ENCODE results near the gene DBP. TPM values are rescaled to one million over a fixed set of nuclear protein-coding genes. Genes with fewer than 3 reads are reported as not detected.

The DBP gene
- total RNA-seq, 4 donors from 2014 or later: 8.7 to 13.8 (median 11.6) TPM

- Histone ChIP-seq H3K27ac (peak overlapping the region; percentile 90 to 94 (median 92)), H3K36me3 (no peaks in the 10 kb centered on the region), H3K4me3 (peak overlapping the region in 2 of 4 donors; percentile 16 to 17), H3K27me3 (no peaks in the 10 kb centered on the region), H3K4me1 (peaks cover 41 to 83% (median 71%) of the 10 kb centered on the region in 4 donors), H3K9me3 (no peaks in the 10 kb centered on the region)
- intact Hi-C loops (cut with DNase I; ENCODE audit: low total_unique reads): no loop called here
- 59% methylated on average over 3 of the region's 3 CpGs; no CpG with 5 or more reads in 1 of the 2 donors for WGBS, 2 donors (ENCODE audit: low coverage in 1 of 2)
- DNase-seq: no peak
- in situ Hi-C loops (cut with MboI; ENCODE audit: low pct_ligation_motif_present in 1 of 4, low pct_unique_long_range_greater_than_20kb in 1 of 4, low sequenced_read_pairs in 3 of 4): no loop called here
- TF ChIP-seq CTCF (IDR thresholded peaks at IDR 0.05) (no peak), POLR2A (IDR thresholded peaks at IDR 0.05) (no peak), POLR2AphosphoS5 (IDR thresholded peaks at IDR 0.05) (no peak), EP300 (IDR thresholded peaks at IDR 0.05; ENCODE audit: low read depth) (no peak)
These were observed 6.0 kb downstream of the DBP start for GRCh38 chr19:48631225-48631624.

GRCh38 chr19:48630296-48631063, 6.7 kb downstream of the DBP start:
- Histone ChIP-seq H3K27ac (peak overlapping the region; percentile 90 to 94 (median 92)), H3K9me3 (no peaks in the 10 kb centered on the region), H3K4me3 (peak overlapping the region in 2 of 4 donors; percentile 16 to 17), H3K4me1 (peaks cover 41 to 86% (median 72%) of the 10 kb centered on the region in 4 donors), H3K27me3 (no peaks in the 10 kb centered on the region), H3K36me3 (no peaks in the 10 kb centered on the region)
- intact Hi-C loops (cut with DNase I; ENCODE audit: low total_unique reads): no loop called here
- WGBS, 2 donors (ENCODE audit: low coverage in 1 of 2): 35 to 40% methylated on average over 3 to 39 of the region's 47 CpGs
- DNase-seq: peak; percentile 82
- peak; percentile 32 to 68 (median 60) for TF ChIP-seq POLR2AphosphoS5 (IDR thresholded peaks at IDR 0.05)
- peak in 2 of 5 experiments; percentile 17 to 27 for TF ChIP-seq CTCF (IDR thresholded peaks at IDR 0.05)
- TF ChIP-seq POLR2A (IDR thresholded peaks at IDR 0.05): no peak
- TF ChIP-seq EP300 (IDR thresholded peaks at IDR 0.05; ENCODE audit: low read depth): no peak
- in situ Hi-C loops (cut with MboI; ENCODE audit: low pct_ligation_motif_present in 1 of 4, low pct_unique_long_range_greater_than_20kb in 1 of 4, low sequenced_read_pairs in 3 of 4): no loop called here

GRCh38 chr19:48629599-48630295, 7.4 kb downstream of the DBP start:
- in situ Hi-C loops (cut with MboI; ENCODE audit: low pct_ligation_motif_present in 1 of 4, low pct_unique_long_range_greater_than_20kb in 1 of 4, low sequenced_read_pairs in 3 of 4) (no loop called here), intact Hi-C loops (cut with DNase I; ENCODE audit: low total_unique reads) (no loop called here)
- peak; percentile 91 for DNase-seq
- Histone ChIP-seq H3K27me3 (no peaks in the 10 kb centered on the region), H3K27ac (peak overlapping the region; percentile 90 to 94 (median 92)), H3K4me3 (peak overlapping the region in 2 of 4 donors; percentile 16 to 17), H3K9me3 (no peaks in the 10 kb centered on the region), H3K36me3 (no peaks in the 10 kb centered on the region), H3K4me1 (peaks cover 37 to 87% (median 75%) of the 10 kb centered on the region in 4 donors)
- WGBS, 2 donors (ENCODE audit: low coverage in 1 of 2): 40 to 58% methylated on average over 3 to 45 of the region's 48 CpGs
- TF ChIP-seq CTCF (IDR thresholded peaks at IDR 0.05) (peak in 1 of 5 experiments; percentile 17), EP300 (IDR thresholded peaks at IDR 0.05; ENCODE audit: low read depth) (no peak), POLR2AphosphoS5 (IDR thresholded peaks at IDR 0.05) (peak in 2 of 3 donors; percentile 61 to 62), POLR2A (IDR thresholded peaks at IDR 0.05) (peak; percentile 54)

- TF ChIP-seq EP300 (IDR thresholded peaks at IDR 0.05; ENCODE audit: low read depth) (no peak), POLR2A (IDR thresholded peaks at IDR 0.05) (no peak), CTCF (IDR thresholded peaks at IDR 0.05) (no peak), POLR2AphosphoS5 (IDR thresholded peaks at IDR 0.05) (no peak)
- H3K4me1 ChIP-seq: peaks cover 35 to 88% (median 75%) of the 10 kb centered on the region in 4 donors
- no peaks in the 10 kb centered on the region for H3K36me3 ChIP-seq
- H3K9me3 ChIP-seq: no peaks in the 10 kb centered on the region
- no peak overlapping the region for H3K4me3 ChIP-seq
- intact Hi-C loops (cut with DNase I; ENCODE audit: low total_unique reads): no loop called here
- 93% methylated on average over 18 of the region's 22 CpGs; no CpG with 5 or more reads in 1 of the 2 donors for WGBS, 2 donors (ENCODE audit: low coverage in 1 of 2)
- DNase-seq: peak; percentile 19
- no peaks in the 10 kb centered on the region for H3K27me3 ChIP-seq
- in situ Hi-C loops (cut with MboI; ENCODE audit: low pct_ligation_motif_present in 1 of 4, low pct_unique_long_range_greater_than_20kb in 1 of 4, low sequenced_read_pairs in 3 of 4): no loop called here
- peak overlapping the region; percentile 90 to 94 (median 92) for H3K27ac ChIP-seq
These were observed 7.9 kb downstream of the DBP start for GRCh38 chr19:48629297-48629598.
